Activated CD8-positive, alpha-beta memory T cell treated with anti-CD3 and anti-CD28 coated beads, Interleukin-2, amount 50 U/mL, for 24 hours (primary cell): ENCODE measurements around the gene ZBTB20.

ENCODE experiments used
- DNase-seq: peaks from one replicate; pipeline ENCODE4 v3.0.0-alpha.2; 2020; ENCODE audit errors: extremely low read depth

The ZBTB20 gene

DNA sequence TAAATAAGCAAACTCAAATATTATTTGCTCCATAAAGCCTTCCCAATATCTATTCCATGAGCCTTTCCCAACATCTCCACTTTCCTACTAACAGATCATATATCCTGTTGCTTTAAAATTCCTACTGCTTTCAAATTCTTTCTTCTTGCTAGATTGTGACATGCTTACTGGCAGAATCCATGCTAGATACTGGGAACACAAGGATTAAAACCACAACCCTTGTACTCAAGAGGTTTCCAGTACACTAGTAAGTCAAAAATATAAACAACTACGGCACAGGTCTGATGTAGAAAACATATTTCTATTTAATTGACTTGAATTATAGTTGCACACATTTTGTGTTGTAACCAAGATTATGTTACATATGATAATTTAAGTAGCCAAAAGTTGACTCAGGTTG, 275.0 kb downstream of the ZBTB20 start:
- DNase-seq: no peak

DNA sequence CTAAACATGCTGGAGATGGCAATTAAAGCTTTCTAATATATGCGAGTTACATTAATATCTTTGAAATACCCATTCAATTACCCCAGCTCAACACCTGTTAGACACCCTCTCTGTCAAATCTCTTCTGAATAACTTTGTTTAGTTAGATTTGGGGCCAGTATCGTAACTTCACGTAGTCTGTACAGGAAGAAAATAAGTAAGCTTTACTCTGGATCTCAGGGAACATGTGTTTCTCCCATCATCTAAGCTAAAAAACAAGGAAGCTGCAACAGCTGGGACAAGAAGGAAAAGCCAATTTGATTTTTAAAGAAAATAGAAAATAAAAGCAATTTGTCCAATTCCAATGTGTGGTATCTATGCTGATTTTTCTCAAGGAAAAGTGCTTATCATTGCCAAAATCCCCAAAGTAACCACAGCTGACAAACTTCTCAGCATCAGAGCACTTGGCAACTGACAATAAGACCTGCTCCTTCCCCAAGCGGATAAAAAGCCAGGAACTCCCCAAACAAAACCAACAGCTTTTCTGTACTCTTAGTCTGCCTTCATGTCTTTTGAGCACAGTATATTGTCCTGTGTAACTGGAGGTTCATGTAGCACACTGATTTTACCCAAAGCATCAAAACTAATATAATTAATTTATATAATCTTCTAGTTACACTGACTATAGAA, 279.1 kb downstream of the ZBTB20 start:
- no peak for DNase-seq

- no peak for DNase-seq
Observed at GRCh38 chr3:114867359-114867758, 279.7 kb downstream of the ZBTB20 start.

DNA sequence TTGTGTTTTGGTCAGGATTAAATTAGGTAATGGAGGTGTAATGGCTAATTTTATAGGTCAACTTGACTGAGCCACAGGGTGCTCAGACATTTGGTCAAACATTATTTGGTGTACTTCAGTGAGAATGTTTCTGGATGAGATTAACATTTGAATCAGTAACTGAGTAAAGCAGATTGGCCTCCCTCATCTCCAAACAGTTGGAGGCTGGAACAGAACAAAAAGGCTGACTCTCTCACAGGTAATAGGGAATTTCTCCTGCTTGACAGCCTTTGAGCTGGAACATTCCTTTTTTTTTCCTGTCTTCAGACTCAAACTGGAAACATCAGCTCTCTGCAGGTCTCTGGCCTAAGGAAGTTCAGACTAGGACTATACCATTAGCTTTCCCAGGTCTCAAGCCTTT, 280.7 kb downstream of the ZBTB20 start:
- no peak for DNase-seq

- no peak for DNase-seq
Observed at GRCh38 chr3:114864970-114865369, 282.1 kb downstream of the ZBTB20 start.

- no peak for DNase-seq
Observed at GRCh38 chr3:114863848-114864247, 283.2 kb downstream of the ZBTB20 start.

DNA sequence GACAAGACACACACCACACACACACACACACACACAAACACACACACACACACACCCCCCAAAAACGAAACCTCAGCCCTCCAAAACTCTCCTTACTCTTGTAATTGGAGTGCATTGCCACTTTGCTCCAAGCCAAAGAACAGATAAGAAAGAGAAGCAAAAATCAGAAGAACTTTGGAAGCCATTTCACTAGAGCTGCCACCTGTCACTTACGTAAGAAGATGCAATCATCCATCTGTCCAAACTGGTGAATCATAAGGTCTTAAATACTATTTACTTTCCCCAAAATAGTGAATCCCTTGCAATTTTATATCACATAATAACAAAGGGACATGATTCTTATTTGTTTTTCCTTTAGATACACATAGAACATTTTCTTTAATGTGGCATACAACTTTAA, 285.4 kb downstream of the ZBTB20 start:
- DNase-seq: no peak

DNA sequence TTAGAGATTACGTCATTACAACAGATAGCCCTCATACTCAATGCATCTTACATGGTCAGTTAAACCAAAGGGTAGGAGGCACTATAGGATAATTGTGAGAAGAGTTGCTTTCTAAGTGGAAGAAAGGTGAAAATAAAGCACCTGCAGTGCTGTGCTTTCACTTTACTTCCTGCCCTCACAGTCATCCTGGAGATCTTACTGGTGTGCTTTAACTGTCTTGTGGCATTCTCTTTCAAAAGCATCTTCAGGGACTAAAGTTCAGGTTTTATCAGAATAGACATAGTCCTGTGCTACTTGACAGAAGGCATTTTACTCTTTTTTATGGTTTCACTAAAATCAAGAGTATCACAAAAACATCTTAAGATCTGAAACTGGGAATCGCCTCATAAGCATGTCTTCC, 286.6 kb downstream of the ZBTB20 start:
- DNase-seq: no peak

DNA sequence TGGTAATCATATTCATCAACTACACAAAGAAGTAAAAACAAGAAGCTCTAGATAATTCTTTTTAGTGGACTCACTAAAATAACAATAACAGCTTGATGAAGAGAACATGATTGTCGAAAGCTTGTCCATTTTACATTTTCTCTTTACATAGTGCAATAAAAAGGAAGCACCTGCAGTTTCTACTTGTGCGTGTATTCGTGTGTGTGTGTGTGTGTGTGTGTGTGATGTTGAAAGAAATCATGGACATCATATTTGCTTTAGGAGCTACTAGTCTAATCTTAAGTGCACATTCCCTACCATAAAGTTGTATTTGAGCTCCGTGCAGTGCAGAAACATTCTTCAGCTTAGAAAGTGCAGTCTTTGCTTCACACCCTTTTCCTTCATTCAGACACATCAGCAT, 288.8 kb downstream of the ZBTB20 start:
- no peak for DNase-seq

- no peak for DNase-seq
Observed at GRCh38 chr3:114857299-114857701, 289.8 kb downstream of the ZBTB20 start.

DNA sequence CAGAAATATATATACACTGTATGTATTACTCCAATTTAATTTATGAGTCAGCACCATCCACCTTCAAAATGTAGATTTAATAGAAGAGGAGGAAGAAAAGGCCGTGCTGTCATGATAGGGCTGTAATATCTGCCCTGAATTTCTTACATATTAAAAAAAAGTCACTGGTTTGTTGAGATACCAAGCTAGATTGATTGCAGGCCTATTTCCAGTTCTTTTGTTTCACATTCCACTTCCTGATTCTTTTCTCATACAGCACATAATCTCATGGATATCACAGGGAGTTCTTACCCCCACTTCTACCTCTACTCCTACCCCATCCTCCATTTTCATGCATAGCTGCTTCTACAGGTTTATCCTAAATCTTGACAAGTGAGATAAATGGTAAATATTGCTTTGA, 290.3 kb downstream of the ZBTB20 start:
- no peak for DNase-seq

- no peak for DNase-seq
Observed at GRCh38 chr3:114855839-114856238, 291.2 kb downstream of the ZBTB20 start.

GRCh38 chr3:114852966-114853365, 294.1 kb downstream of the ZBTB20 start:
- DNase-seq: no peak

GRCh38 chr3:114850898-114851297, 296.2 kb downstream of the ZBTB20 start:
- DNase-seq: no peak

DNA sequence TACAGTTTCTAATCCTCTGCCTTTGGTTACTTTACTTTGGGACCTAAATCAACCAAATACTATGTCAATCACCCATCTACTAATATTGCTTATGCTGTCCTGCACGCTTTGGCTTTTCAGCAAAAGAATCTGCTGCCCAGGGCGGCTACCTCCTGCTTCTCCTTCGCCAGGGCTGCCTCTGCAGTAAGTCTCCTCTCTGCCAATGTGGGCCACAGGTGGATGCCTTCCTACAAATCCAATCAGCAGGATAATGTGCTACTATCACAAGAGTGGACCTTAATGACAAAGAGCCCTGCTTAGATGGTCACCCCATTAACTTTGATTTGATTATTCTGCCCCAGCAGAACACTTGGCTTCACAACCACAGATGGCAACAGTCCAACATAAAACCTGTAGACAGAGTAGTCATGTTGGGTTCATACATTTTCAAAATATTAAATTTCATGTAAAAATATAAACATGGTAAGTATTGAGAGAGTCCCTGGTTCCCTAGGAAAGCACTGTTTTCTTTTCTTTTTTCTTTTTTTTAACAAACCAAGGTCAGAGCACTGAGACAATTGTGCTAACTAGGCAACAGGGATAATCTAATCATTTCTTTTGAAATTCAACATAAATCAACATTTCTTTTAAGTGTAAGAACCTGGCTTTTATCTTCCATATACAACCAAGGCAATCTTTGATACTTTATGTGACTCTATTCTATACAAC, 298.3 kb downstream of the ZBTB20 start:
- DNase-seq: no peak

GRCh38 chr3:114848082-114848481, 299.0 kb downstream of the ZBTB20 start:
- no peak for DNase-seq

DNA sequence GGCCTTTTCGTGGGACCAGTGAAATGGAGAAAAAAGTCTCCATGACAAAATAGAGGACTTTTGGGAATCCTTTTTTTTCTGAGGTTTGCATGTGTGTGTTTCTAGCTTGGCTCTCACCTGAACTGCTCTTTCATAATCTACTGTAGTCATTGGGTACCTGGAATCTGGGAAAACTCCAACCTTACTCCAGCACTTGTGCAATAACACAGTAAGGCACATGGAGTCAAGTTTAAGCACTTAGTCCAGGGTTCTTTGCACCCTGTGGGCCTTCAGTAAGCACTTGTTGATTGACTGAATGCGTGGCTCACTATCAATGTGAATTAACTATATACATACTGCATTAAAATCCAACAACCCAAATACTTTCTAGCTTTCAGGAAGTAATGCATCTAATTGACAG, 299.5 kb downstream of the ZBTB20 start:
- DNase-seq: no peak

GRCh38 chr3:114846779-114847178, 300.3 kb downstream of the ZBTB20 start:
- no peak for DNase-seq

DNA sequence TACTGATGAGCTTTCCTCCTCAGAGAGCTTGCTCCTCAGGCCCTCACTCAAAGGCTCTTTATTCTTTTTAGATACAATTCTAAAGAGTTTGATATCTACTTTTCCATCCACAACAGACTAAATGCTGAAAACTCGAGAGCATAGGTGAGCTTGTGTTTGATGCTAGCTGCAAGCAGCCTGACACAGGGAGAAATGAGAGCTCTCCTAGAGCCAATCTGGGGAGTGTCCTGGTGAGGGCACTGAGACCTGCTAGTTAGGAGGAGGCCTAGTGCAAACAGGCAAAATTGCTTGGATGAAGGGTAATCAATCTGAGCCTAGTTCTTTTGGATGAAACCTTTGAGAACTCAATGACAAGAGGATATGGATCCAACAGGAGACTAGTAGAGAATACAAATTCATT, 300.8 kb downstream of the ZBTB20 start:
- DNase-seq: no peak

DNA sequence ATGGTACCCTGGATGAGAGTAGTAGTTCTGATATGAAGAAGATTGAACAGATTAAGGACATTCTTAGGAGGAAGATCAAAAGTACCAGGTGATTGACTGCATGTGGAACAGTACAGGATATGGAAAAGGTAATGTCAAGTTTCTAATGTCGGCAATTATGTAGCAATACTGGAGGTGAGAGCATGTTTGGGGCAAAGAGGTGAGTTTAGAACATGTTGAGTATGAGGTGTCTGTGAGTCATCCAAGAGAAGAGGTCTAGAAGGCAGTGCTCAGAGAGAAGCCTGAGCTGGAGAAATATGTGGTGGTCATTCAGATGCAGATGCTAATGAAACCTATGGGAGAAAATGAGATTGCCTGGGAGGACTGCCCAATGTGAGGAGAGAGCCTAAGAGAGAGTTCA, 305.6 kb downstream of the ZBTB20 start:
- no peak for DNase-seq

GRCh38 chr3:114839476-114839875, 307.6 kb downstream of the ZBTB20 start:
- no peak for DNase-seq

DNA sequence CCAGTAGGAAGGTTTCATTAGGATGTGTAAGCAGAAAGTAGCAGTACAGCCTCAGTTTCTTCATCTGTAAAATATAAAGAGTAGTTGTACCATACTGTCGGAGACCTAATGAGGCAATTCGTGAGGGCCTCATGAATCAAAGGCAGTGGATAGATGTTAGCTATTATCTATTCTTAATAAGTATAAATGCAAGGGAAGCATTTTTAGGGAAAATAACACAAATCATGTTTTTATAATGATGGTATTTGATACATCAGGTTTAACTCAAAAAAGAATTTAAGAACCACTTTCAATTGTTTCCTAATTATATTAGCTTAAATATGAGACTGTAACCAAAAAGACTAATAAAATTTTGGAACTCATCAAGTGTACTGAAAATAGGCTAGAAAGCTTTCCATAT, 309.1 kb downstream of the ZBTB20 start:
- no peak for DNase-seq

GRCh38 chr3:114834175-114834940, 312.7 kb downstream of the ZBTB20 start:
- no peak for DNase-seq
